Activated CD4-positive, alpha-beta T cell treated with anti-CD3 and anti-CD28 coated beads, Interleukin-2, amount 50 U/mL, for 48 hours (primary cell): ENCODE data around the gene EPPIN.
"Not testable (repeated sequence)": the region's sequence is repeated elsewhere in the genome, so short reads cannot be mapped to it uniquely, and the experiment has no call there.

Source experiments
- DNase-seq, 2 experiments: peaks; one replicate each; pipeline ENCODE4 v3.0.0-alpha.2; 2020

Gene EPPIN

GRCh38 chr20:45547206-45547770 is at the start of gene EPPIN:
EPPIN (minus strand) TSS chr20:45547401; CDS start chr20:45547357, 44 bp downstream.
- DNase-seq: no peak

DNA sequence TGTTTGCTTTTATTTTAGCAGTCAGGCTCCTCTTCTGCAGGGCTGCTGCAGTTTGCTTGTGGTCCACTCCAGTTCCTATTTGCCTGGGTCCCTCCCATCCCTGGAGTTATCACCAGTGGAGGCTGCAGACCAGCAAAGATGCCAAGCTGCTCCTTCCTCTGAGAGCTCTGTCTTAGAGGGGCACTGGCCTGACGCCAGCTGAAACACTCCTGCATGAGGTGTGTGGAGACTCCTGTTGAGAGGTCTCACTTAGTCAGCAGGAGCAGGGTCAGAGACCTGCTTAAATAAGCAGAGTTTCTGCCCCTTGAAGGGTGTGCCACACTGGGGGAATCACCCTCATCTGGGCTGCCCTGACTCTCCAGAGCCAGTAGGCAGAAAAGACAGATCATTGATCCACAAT is 48.0 kb upstream of the EPPIN start:
- DNase-seq: no peak

DNA sequence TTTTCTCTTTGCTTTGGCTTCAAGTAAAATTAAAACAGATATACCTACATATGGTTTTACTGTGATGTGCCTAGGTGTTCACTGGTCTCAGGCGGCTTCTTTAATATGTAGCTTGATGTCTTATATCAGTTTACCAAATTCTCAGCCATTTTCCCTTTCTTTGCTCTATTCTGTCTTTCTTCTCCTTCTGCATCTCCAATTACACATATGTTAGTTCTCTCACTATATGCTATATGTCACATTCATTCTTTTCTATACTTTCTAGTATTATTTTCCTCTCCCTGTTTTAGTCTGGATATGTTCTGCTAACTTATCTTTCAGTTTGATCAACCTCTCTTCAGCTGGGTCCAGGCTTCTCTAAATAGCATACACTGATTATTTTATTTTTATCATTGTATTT is 46.3 kb upstream of the EPPIN start:
- no peak for DNase-seq

GRCh38 chr20:45592574-45593189 is 45.5 kb upstream of the EPPIN start:
- peak; percentile 2 to 14 for DNase-seq

- no peak for DNase-seq
Measured at GRCh38 chr20:45589725-45590124, 42.5 kb upstream of the EPPIN start.

DNA sequence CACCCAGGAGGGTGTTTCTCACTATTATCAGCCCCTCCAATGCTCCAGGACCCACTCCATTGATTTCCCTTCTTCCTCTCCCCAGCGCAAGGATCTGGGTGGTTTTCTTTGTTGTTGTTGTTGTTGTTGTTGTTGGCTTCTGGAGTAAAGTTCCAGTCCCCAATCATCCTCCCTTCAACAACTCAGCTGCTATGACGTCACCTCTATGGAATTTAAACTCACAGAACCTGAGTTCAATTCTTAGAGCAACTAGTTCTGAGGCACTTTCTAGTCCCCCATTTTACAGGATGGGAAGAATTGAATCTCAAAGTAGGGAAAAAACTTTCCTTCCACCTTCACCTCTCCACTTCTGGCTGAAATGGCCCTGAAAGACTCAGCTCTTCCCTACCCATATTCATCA is 41.6 kb upstream of the EPPIN start:
- no peak for DNase-seq

- DNase-seq: not testable (repeated sequence)
Measured at GRCh38 chr20:45585986-45586385, 38.8 kb upstream of the EPPIN start.

GRCh38 chr20:45584294-45584693 is 37.1 kb upstream of the EPPIN start:
- not testable (repeated sequence) for DNase-seq

GRCh38 chr20:45583502-45583901 is 36.3 kb upstream of the EPPIN start:
- DNase-seq: no peak

- no peak for DNase-seq
Measured at GRCh38 chr20:45581702-45582101, 34.5 kb upstream of the EPPIN start.

GRCh38 chr20:45579184-45579583 is 32.0 kb upstream of the EPPIN start, which contains the start of gene WFDC8:
WFDC8 (minus strand) TSS chr20:45579284; CDS start chr20:45579247, 37 bp downstream.
- no peak for DNase-seq

DNA sequence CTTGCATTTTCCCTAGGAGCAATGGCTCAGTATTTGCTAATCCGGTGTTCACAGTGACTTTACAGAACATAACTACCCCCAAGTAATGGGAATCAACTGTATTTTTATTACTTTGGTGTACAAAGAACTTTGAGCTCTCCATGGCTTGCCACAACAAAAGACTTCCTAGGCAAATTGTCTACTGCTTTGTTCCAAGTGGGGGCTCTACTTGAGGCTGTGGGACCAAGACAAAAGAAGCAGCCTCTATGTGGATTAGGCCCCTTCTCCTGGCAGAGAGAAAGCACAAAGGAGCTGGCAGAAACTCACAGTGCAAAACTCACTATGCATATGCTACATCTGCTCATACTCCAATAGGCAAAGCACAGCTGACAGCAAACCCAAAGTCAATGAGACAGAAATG is 31.0 kb upstream of the EPPIN start:
- no peak for DNase-seq

- no peak for DNase-seq
Measured at GRCh38 chr20:45576995-45577394, 29.8 kb upstream of the EPPIN start.

- DNase-seq: no peak
Measured at GRCh38 chr20:45575931-45576330, 28.7 kb upstream of the EPPIN start.

DNA sequence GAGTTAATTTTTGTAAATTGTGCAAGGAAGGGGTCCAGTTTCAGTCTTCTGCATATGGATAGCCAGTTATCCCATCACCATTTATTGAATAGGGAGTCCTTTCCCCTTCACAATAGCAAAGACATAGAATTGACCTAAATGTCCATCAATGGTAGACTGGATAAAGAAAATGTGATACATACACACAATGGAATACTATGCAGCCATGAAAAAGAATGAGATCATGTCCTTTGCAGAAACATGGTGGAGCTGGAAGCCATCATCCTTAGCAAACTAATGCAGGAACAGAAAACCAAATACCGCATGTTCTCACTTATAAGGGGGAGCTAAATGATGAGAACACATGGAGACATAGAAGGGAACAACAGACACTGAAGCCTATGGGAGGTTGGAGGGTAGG is 22.4 kb upstream of the EPPIN start:
- not testable (repeated sequence) for DNase-seq

DNA sequence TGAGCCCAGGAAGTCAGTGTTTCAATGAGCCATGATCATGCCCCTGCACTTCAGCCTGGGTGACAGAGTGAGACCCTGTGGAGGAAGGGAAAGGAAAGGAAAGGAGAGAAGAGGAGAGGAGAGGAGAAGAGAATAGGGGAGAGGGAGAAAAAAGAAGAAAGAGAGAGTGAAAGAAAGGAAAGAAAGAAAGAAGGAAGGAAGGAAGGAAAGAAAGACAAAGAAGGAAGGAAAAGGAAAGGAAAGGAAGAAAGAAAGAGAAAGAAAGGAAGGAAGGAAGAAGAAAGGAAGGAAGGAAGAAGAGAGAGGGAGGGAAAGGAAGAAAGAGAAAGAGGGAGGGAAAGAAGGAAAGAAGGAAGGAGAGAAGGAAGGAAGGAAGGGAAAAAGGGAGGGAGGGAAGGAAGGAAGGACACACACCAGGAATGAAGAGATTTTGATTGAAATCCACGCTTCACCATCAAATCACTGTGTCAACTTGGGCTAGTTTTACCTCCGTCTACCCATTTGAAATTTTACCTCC is 17.6 kb upstream of the EPPIN start:
- no peak for DNase-seq

DNA sequence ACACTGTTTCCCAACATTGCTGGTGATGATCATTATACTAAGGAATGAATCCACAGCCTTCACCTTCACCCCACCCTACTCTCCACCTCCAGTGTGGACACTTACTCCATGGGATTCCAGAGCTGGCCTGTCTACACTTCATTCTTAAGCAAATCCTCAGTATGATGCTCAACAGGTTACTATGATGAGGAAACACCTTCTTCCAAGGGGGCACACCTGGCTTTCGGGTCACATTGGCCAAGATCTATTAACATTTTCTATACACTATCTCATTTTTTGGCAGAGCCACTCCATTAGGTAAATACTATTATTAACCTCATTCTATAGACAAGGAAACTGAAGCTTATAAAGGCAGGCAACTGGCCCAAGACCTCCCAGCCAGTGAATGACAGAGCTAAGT is 8.0 kb upstream of the EPPIN start:
- DNase-seq: no peak

DNA sequence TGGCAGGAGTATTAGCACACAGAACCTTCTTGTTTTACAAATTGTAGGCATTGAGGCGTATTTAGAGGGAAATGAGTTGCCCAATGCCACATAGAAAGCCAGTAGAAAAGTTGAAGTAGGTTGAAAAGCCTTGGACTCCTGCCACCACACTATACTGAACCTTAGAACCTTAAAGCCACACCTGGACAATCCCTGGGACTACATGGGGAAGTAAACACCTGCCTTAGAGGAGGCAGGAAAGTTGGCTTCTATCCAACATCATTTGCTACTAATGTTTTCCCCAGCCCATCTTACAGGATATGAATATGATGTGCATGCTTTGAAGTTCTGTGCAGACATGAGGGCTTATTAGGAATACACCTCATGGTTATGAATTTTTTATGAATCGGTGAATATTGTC is 5.3 kb upstream of the EPPIN start:
- no peak for DNase-seq

GRCh38 chr20:45550765-45551164 is 3.6 kb upstream of the EPPIN start:
- DNase-seq: no peak

DNA sequence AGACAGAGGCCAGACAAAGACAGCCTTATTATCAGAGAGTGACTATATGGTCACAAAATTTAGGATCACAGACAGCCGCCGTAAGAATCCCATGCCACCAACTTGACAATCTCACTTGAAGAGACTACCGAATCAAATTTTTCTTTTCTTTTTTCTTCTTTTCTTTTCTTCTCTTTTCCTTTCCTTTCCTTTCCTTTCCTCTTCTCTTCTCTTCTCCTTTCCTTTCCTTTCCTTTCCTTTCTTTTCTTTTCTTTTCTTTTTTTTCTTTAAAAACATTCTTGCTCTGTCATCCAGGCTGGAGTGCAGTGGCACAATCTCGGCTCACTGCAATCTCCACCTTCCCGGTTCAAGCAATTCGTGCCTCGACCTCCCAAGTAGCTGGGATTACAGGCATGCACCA is 1.2 kb upstream of the EPPIN start:
- DNase-seq: no peak

DNA sequence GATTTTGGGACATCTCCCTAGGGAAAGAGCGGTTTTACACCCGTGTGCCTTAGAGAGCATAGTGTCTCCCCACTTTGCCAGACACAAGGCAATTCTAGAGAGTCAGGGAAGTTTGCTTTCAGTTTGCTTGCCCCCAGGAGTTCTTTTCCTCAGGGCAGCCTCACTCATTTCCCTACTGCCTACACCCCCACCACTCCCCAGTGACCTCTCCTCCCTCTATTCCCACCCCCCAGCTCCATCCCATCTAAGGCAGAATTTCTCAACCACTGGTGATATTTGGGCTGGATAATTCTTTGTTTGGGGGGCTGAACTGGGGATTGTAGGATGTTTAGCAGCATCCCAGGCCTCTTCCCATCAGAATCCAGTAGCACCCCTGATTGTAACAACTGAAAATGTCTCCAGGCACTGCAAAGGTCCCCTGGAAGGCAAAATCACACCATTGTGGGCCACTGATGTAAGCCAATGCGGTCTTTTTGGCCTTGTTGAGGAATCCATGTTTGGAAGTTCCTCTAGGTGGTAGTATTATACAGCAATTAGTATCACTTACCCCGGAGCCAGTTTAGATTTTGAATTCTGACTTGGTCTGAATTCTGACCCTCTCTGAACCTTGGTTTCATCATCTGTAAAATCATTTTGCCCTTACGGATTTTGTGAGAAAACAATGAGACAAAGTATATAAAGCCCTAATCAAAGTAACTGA is 1.3 kb downstream of the EPPIN start:
- no peak for DNase-seq

GRCh38 chr20:45545351-45545750 is 1.9 kb downstream of the EPPIN start:
- DNase-seq: no peak

DNA sequence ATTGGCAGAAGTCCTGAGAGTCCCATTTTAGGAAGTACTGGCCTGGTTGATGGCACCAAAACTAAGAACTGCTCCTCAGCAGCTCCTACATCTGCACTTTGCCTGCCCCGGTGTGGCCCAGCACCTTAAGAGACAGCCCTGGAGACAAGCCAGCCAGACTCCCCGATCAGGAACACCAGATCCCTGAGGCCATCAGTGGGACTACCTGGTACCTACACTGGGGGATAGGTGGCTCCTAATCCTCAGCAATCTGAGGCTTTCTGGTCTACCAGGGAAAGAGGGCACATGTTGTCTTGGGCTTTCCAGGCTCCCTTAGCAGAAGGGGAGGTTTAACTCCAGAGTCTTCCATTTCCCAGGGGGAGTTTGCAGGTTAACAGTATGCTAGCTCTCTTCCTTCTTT is 7.8 kb downstream of the EPPIN start, which contains the start of gene WFDC6:
WFDC6 (minus strand) TSS at position 101 of the 400 bp plus-strand sequence; CDS start at position 26, 75 bp downstream.
- DNase-seq: no peak

DNA sequence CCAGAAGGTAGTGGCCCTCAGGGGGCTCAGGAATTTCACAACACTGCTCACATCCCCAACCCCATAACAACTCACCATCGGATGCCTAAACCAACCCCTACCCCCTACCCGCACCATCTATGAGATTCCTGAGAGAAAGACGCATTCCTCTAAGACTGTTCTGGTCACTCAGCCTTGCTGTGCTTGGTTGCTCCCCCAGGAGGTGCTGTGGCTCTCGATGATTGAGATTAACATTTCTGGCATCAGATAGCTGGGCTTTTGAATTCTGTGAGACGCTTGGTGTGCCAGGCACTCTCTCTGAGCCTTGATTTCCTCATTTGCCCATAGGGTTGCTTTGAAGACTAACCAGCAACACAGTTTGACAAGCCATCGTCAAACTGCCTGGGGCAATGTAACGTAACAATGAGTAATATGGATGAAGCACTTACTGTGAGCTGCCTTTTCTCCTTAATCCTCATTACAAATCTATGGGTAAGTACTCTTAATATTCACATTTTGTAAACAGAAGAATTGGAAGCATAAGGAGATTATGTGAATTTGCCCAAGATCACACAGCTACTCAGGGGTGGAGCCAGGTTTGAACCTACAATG is 8.9 kb downstream of the EPPIN start:
- no peak for DNase-seq
